Cerebellar nuclear complex (tissue), 1 donor: ENCODE measurements around the gene LAPTM5.

Experiments
- DNase-seq, 2 experiments: peaks; one replicate each; lab custom pipeline; 2025; lab: John Stamatoyannopoulos, UW

Gene LAPTM5

GRCh38 chr1:30742300-30742962 is 15.1 kb downstream of the LAPTM5 start:
- DNase-seq: no peak

- DNase-seq: no peak
Observed at GRCh38 chr1:30741239-30741894, 16.2 kb downstream of the LAPTM5 start.

DNA sequence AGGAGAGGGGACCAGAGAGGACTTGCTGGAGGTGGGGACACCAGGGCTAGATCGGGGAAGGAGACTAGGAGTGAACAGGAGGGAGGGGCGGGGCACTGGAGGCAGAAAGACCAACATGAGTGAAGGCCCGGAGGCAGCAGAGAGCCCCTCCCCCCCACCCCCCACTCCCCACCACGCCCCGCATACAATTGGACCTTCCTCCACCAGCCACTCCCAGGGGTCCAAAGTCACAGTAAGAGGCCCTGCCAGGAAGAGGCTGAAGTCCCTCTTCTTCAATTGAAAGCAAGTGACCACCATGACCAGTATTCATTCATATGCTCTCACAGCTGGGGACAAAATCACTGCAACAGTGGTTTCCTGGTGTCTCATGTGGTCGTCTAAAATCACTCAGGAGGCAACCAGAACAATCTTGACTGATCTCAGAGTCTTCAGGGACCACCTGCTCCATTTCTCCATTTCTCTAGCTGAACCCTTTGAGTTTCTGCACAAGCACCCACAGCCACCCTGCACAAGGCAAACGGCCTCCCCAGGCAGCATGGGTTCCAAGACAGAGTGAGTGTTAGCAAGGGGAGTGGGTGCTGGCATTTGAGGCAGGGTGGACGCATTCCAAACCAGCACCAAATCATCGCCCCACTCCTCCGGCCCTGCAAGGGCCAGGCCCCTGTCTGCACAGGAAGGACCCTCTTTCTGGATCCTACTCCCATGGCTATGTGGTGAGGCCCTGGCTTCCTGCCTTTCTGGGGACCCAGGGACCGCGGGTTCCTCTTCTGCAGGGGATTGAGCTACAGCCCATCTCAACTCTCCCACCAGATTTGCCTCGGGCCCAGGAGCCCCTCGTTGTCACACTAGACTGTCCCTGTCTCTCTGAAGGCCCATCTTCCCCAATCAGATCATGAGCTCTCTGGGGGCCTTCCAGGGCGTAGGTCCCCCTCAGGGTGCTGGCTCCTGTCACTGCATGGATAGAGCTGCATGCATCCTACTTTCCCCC is 17.0 kb downstream of the LAPTM5 start:
- no peak for DNase-seq

DNA sequence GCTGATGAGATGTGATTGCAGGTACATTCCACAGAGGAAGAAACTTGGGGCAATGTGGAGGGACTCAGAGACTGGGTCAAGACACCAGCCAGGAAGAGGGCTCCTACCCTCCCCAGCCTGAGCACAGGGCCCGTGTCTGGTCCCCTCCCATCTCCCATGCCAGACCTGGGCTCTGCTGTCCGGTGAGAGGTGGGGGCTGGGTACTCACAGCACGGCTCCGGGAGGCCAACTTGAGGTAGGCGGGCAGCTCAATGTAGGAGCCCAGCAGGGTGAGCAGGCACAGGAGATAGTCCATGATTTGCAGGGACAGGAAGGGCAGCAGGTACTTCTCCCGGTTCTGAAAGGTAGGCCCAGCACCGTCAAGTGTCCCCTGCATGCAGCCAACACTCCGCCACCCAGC is 18.0 kb downstream of the LAPTM5 start:
- no peak for DNase-seq

GRCh38 chr1:30738715-30739559 is 18.6 kb downstream of the LAPTM5 start:
- no peak for DNase-seq

- no peak for DNase-seq
Observed at GRCh38 chr1:30738040-30738714, 19.4 kb downstream of the LAPTM5 start.

DNA sequence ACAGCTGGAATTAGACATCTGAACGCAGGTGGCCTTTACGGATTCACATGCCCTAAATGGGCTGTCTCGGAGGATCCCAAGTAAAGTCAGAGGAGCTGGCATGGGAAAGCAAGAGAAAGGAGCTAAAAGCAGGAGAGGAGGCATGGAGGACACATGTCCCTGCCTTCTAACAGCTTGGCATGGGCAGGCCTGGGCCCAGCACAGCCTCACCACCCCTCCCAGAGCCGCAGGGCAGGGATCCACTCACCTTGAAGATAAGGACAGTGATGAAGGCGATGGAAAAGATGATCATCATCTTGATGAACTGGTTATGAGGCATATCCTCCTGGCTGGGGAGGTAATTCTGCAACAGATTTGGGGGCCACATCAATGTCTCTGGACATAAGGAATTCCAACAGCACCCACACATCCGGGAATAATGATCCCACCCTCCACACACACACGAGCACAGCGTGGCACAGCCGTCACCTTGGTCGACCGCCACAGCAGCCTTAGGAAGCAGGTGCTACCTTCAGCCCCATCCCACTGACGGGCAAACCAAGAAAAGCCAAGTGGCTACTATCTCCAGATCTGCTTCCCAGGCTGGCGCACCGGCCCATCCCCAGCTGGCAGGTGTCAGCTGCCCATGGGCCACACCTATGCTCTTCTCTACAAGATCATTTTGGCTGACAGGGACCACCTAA is 20.1 kb downstream of the LAPTM5 start:
- DNase-seq: no peak

DNA sequence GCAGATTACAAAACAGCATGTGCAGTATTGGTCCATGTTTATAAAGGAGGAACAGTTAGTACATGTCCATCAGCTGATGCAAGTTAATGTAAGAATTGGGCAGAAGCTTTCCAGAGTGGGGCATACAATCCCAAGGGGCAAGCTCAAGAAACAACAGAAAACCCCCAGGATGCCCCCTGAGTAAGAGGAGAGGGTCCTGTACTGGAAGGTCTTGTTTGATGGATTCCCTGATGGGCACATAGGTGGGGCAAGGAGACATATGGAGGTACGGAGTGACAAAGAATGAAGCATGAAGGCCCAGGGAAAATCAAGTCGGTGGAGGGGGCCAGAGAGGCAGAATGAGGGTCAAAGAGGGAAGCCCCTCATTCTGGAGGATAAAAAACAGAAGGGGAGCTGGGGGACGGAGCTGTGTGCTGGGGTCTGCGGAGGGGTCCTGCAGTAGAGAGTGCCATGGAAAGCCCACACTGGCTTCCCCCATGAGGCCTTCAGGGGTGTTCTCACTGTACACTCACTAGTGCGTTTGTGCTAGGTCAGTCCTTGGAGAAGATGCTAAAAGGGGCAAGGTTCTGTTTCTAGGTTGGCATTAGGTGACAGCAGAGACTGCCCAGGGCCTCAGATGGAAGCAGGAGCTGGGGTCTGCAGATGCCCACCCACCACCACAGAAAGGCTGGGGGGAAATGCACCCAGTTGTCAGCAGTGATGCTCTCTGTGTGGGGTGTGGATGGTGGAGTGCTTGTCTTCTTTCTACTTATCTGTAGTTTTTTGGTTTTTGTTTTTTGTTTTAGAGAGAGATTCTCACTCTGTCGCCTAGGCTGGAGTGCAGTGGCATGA is 21.7 kb downstream of the LAPTM5 start:
- no peak for DNase-seq

DNA sequence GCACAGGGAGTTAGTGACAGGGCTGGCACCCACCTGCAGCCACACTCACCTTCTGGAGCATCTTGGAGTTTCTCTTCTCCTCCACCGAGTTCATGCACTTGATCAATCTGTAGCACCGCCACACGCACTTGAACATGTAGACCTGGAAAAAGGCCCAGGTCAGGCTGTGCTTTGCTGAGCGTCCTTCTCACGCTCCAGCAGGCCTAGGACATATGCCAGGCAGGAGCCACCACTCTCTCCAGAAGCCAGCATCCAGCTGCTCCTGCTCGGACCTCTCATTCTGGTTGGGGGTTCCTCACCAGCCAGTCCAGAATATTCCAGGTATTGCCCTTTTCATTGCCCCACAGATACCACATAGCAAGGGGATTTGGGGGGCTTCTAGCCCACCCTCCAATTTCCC is 22.4 kb downstream of the LAPTM5 start:
- DNase-seq: no peak

GRCh38 chr1:30734580-30734979 is 23.0 kb downstream of the LAPTM5 start:
- no peak for DNase-seq

- DNase-seq: no peak
Observed at GRCh38 chr1:30734106-30734505, 23.5 kb downstream of the LAPTM5 start.

DNA sequence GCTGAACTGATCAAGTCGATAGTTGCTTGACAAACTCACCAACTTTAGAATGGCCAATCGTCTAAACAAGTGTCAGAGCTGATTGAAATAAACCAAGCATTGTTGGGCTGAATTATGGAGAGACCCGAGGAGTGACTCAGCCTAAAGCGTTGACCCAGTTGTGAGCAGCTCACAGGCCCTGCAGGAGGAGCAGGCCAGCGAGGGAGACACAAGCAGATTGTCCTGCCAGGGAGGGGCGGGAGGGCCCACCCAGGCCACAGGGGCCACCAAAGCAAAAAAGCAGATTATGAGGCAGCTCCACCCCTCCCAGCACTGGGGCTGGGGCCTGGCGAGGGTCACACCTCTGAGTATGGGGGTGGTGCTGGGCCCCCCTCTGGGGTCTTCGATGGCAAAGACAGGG is 24.1 kb downstream of the LAPTM5 start:
- DNase-seq: no peak

DNA sequence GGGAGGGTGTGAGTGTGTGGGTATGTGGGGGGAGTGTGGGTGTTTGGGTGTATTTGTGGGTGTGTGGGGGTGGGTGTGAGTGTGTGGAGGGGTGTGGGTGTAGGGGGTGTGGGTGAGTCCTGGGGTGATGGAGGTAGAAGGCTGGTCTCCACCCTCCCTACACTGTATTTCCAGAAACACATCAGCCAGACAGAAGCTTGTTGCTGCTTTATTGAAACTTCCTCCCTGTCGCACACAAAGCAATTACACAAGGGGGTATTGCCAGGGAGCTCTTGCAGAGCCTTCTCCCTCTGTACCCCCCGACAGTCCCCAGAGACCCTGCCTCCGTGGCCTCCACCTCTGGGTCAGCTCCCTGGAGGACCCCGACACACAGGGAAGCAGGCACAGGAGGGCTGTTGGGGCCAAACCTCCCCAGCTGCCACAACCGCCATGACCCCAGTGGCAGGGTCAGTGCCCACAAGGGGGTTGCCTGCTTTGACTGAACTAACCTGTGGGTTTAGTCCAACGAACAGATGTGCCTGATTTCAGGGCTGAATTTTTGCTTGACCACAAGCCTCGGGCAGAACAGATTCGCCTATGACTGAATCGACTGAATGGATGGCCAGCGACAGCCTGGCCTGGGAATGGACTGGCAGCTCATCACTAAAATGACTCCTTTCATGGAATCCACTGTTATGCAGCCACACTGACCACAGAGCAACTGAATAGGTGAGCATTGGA is 25.1 kb downstream of the LAPTM5 start:
- DNase-seq: no peak

DNA sequence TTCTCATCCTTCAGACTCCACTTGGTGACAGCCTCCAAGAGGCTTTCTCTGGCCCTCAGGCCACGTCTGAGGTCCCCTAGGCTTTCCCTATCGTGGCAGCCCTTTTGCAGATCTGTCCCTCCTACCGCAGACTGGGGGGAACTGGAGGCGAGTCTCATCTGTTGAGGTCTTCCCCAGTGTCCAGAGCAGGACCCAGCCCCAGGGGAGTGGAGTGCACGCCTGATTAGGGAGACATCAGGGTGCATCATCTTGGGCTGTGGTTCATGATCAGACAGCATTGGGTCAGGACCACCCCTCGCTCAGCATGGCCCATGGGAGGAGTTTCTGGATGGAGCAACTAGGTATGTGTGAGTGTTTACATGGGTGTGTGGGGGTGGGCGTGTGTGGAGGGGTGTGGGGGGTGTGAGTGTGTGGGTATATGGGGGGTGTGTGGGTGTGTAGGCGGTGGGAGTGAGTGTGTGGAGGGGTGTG is 25.7 kb downstream of the LAPTM5 start:
- DNase-seq: no peak

GRCh38 chr1:30731109-30731805 is 26.3 kb downstream of the LAPTM5 start:
- DNase-seq: no peak

DNA sequence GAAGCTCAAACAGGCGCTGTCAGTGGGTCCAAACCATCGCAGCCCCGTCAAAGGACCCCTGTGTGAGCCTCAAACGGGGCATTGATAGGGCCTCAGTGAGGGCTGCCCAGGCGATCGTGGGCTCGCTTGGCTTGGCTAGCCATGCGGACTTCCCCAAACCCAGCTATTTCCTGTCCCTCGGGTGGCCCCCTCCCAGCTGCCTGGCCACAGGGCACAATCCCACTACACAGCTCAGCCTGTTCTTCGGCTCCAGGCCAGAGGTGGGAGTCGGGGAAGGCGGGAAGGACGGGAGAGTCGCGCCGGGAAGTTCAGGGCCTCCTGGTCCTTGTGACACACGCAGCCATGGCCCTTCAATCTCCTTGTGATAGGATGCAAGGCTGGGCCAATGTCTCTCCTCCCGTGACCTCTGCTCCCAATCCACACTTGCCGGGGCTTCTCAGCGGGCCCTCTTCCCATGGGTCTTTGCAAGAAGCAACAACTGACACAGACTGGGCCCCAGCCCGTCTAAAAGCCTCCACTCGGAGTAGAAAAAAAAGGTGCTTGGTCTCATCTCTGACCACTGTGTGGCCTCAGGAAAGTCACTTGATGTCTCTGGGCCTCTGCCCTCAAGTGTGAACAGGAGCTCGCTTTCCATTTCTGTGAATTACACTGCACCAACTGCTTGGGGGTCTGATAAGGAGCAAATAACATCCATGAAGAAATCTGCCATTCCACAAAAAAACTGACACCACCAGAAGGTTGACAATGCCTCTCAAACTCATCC is 27.0 kb downstream of the LAPTM5 start:
- no peak for DNase-seq

DNA sequence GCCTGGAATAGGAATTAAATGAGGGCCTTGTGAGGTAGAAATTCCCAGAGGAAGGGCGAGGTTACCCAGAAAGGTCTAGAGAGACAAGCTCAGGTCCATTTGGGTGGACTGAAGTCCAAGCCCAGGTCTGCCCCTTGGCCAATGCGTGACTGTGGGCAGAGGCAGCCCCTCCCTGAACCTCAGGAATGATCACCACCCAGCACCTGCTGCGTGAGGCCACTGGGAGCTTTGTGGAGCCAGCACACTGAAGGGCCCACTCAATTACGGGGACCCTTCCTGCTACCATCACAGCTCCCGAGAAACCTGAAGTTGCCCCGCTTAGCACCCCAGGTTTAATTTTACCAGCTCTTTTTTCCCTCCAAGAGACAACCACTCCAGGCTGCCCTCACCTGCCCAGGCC is 27.7 kb downstream of the LAPTM5 start:
- DNase-seq: no peak
